Activated T-helper 9 cell treated with anti-CD3 and anti-CD28 coated beads, Interleukin-2, amount 50 U/mL, for 16 hours (primary cell): ENCODE data around the gene CDK16.
"Not testable (repeated sequence)": the region's sequence is repeated elsewhere in the genome, so short reads cannot be mapped to it uniquely, and the experiment has no call there.

ENCODE experiments used
- DNase-seq: peaks from one replicate; pipeline ENCODE4 v3.0.0-alpha.2; 2020; ENCODE audit warnings: low read depth

The CDK16 gene

GRCh38 chrX:47250017-47250347 lies 31.5 kb downstream of the CDK16 start:
- DNase-seq = no peak

- not testable (repeated sequence) for DNase-seq
Measured at GRCh38 chrX:47257620-47258019, 39.1 kb downstream of the CDK16 start.

- no peak for DNase-seq
Measured at GRCh38 chrX:47264483-47265173, 46.1 kb downstream of the CDK16 start.

GRCh38 chrX:47266643-47267042 lies 48.2 kb downstream of the CDK16 start:
- DNase-seq = no peak

- DNase-seq = no peak
Measured at GRCh38 chrX:47272013-47272408, 53.5 kb downstream of the CDK16 start.

- no peak for DNase-seq
Measured at GRCh38 chrX:47273011-47273730, 54.7 kb downstream of the CDK16 start.

GRCh38 chrX:47278691-47279090 lies 60.2 kb downstream of the CDK16 start:
- no peak for DNase-seq
